Measurements from ENCODE around the gene MYH11. TPM values are rescaled to one million over a fixed set of nuclear protein-coding genes. Genes with fewer than 3 reads are reported as not detected.

Gene MYH11
- total and polyA plus RNA-seq, 2 of the 13 experiments (the other 11 are each of a cell fraction or from before 2014, with no cell fraction given): not detected

- no peak overlapping the region for H3K9ac ChIP-seq (ENCODE audit: insufficient read depth, low read depth, low read length)
- H3K4me1 ChIP-seq (ENCODE audit: insufficient read depth, low read length): no peaks in the 10 kb centered on the region
- ChIA-PET POLR2A (interaction anchor here (0.5 kb wide), 1 partner anchor 141 kb away, joined by 4 read pairs; no protein-coding TSS in a partner anchor), CTCF (ENCODE audit: low intra/inter-chr PET ratio, low total read pairs) (no interaction called here)
- H3K4me2 ChIP-seq (ENCODE audit: low read depth, low read length): no peak overlapping the region
- DNase-seq (ENCODE audit: low spot score) (no peak), ATAC-seq (no peak), FAIRE-seq (no peak)
- no peak for TF ChIP-seq PTBP1 (IDR thresholded peaks at IDR 0.05; ENCODE audit: low read depth, low read length, poor library complexity, severe bottlenecking)
- no peak for TF ChIP-seq ZNF543 (CRISPR knock-in tag; IDR thresholded peaks at IDR 0.05)
- TF ChIP-seq NFYC (CRISPR knock-in tag; IDR thresholded peaks at IDR 0.05): no peak
- TF ChIP-seq ZMAT5 (CRISPR knock-in tag; IDR thresholded peaks at IDR 0.05; ENCODE audit: borderline replicate concordance, low read depth): no peak
- 0 out of 2 replicates have a peak, but pooled peaks have one; percentile 29 for TF ChIP-seq DZIP1 (CRISPR knock-in tag; IDR thresholded peaks at IDR 0.05)
- H3K27me3 ChIP-seq (ENCODE audit: control insufficient read depth in 1 of 2, insufficient read depth in 2 of 2, low read length in 2 of 2): no peaks in the 10 kb centered on the region
- in situ Hi-C loops (cut with HindIII; ENCODE audit: extremely low pct_ligation_motif_present, low pct_unique_long_range_greater_than_20kb) (no loop called here), intact Hi-C loops (cut with micrococcal nuclease; ENCODE audit: unreplicated experiment) (no loop called here)
- no peaks in the 10 kb centered on the region for H4K20me1 ChIP-seq (ENCODE audit: insufficient read depth, low read length)
- H2AFZ ChIP-seq (ENCODE audit: low read length): no peak overlapping the region
- no peak overlapping the region for H3K27ac ChIP-seq (ENCODE audit: extremely low read length, insufficient read depth, low read length)
- no peak overlapping the region for H3K4me3 ChIP-seq (replicated peaks in 1 of 3; ENCODE audit: insufficient read depth in 1 of 3, low read depth in 2 of 3, low read length in 3 of 3)
- H3K79me2 ChIP-seq (ENCODE audit: insufficient read depth, low read length): no peaks in the 10 kb centered on the region
- BruUV-seq (replicated peaks): no TSS peak
- WGBS (ENCODE audit: low lambda C conversion rate): 96% methylated on average over 23 of the region's 23 CpGs
- peaks cover 13 to 14% of the 10 kb centered on the region in 2 experiments for H3K36me3 ChIP-seq (replicated peaks in 1 of 2; ENCODE audit: control insufficient read depth in 1 of 2, insufficient read depth in 2 of 2, low read length in 2 of 2)
- H3K9me3 ChIP-seq (ENCODE audit: low read length): no peaks in the 10 kb centered on the region
Observed at GRCh38 chr16:15716694-15717447, 140.0 kb downstream of the MYH11 start.

Data from HepG2 (cell line).